Testis (tissue), 2 donors: ENCODE results near the gene PBX1.

Experiments
- CTCF ChIP-seq, 3 experiments: fragments of 450-650 bp in 2 of 3; fragments of 200-600 bp in 1 of 3; sonication (generic) in 1 of 3; IDR thresholded peaks; one replicate each; pipeline ENCODE4 v1.5.1; 2016 to 2019; ENCODE audit warnings: antibody characterized with exemption in 3 of 3, mild to moderate bottlenecking in 2 of 3, moderate library complexity in 1 of 3
- POLR2A ChIP-seq: fragments of 450-650 bp; IDR thresholded peaks from one replicate; pipeline ENCODE4 v1.6.1; 2017; ENCODE audit warnings: antibody characterized with exemption, mild to moderate bottlenecking, moderate library complexity

- TF ChIP-seq CTCF (IDR thresholded peaks at IDR 0.05) = no peak
- TF ChIP-seq POLR2A = no peak
These were observed 201.6 kb downstream of the PBX1 start for GRCh38 chr1:164760569-164760968.
